Retinal pigment epithelial cell (primary cell): Measurements from ENCODE around the gene B3GNT2.

Experiments used
- DNase-seq: peaks from one replicate; pipeline ENCODE4 v3.0.0-alpha.2; 2010; ENCODE audit warnings: low read depth
- H3K4me3 ChIP-seq: 2 replicates; pipeline ENCODE4 v1.5.1; 2011; ENCODE audit warnings: mild to moderate bottlenecking, low read length, control low read depth, moderate library complexity
- CTCF ChIP-seq: conservative IDR thresholded peaks from 2 replicates; pipeline ENCODE4 v1.5.1; 2011; ENCODE audit warnings: low read depth, low read length, control low read depth, inconsistent platforms

B3GNT2 gene

GRCh38 chr2:62177392-62178049 is 18.4 kb upstream of the B3GNT2 start:
- no peak for TF ChIP-seq CTCF
- no peak overlapping the region for H3K4me3 ChIP-seq
- DNase-seq = no peak

GRCh38 chr2:62178741-62179271 is 17.1 kb upstream of the B3GNT2 start:
- H3K4me3 ChIP-seq = no peak overlapping the region
- no peak for DNase-seq
- no peak for TF ChIP-seq CTCF

DNA sequence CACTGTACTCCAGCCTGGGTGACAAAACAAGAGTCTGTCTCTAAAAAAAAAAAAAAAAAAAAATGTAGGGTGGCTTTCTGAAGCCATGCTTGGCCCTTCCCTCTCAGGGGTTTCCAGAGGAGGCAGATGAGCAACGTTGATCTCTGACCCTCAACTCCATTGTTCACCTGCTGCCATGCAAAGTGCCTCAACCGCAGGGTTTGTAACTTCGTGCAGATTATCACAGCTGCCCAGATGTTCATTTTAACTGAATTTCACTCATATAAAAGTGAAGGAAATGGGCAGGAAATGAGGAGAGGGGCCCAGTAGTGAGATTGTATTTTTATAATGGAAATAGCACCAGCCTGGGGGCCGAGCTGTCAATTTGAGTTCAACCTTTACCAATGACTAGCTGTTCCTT is 14.9 kb upstream of the B3GNT2 start:
- TF ChIP-seq CTCF = no peak
- no peak overlapping the region for H3K4me3 ChIP-seq
- no peak for DNase-seq

GRCh38 chr2:62181843-62182242 is 14.1 kb upstream of the B3GNT2 start:
- no peak for TF ChIP-seq CTCF
- DNase-seq = no peak
- H3K4me3 ChIP-seq = no peak overlapping the region

DNA sequence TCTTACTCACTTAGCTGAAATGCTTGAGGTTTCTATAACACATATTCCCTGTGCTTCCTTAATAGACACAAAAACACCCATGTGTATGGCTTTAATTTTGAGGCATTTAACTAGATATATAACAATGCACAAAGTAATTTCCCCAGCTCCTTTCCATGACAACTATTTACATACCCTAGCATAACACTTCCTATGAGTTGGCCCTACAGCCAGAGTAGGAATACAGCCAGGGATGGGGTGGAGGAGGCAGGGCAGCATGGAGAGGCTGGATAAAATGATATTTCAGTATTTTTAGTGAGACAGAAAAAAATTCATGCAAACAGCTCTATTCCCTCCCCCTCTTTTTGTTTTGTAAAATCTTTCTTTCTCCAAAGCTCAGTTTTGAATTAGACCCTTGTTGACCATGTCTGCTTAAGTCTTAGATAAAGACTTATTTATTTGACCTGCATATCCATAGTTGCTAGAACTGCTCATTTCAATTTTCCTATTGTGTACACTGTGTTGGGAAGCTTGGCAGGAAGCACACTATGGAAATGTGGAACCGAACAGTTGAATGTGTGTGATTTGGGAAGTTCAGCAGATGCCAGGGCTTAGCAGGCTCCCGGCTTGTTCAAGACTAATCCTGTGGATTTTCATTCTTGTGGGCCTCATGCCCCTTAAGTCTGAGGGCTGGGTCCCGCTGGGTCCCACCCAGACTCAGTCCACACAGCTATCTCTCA is 11.2 kb upstream of the B3GNT2 start:
- DNase-seq = no peak
- TF ChIP-seq CTCF = no peak
- no peak overlapping the region for H3K4me3 ChIP-seq

DNA sequence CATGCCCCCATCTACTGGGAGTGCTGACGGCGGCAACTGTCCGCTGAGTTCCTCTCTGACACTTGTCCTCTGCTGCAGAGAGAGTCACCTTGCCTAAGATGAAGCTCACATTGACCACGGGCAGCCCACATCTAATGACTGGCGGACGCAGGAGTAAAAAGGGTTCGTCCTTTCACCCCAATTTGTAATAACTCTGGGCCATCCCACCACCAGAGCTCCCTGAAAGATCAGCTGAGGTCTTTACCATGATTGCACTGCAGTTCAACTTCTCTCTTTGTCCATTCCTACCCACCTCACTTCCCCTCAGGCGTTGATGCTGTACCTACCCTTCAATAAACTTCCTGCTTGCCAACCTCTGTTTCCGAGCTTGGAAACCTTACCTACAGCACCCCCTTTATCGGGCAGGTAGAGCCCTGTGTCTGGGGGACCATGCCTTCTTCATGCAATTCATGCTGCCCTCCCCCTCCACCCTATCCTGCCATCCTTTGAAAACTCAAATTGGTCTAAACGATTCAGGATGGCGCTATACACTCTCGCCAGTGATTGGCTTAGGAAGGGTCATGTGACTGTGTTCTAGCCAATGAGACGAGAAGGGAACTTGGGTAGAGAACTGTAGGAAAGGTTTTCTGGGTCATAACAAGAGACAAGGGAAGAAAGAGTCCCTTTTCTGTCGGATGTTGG is 10.3 kb upstream of the B3GNT2 start:
- DNase-seq = no peak
- H3K4me3 ChIP-seq = no peak overlapping the region
- TF ChIP-seq CTCF = no peak
